ENCODE data around the gene EIF2D.
A peak's percentile ranks its signal among the peaks of the same experiment; 100 is the strongest.
"Not testable (repeated sequence)": the region's sequence is repeated elsewhere in the genome, so short reads cannot be mapped to it uniquely, and the experiment has no call there.

The EIF2D gene

DNA sequence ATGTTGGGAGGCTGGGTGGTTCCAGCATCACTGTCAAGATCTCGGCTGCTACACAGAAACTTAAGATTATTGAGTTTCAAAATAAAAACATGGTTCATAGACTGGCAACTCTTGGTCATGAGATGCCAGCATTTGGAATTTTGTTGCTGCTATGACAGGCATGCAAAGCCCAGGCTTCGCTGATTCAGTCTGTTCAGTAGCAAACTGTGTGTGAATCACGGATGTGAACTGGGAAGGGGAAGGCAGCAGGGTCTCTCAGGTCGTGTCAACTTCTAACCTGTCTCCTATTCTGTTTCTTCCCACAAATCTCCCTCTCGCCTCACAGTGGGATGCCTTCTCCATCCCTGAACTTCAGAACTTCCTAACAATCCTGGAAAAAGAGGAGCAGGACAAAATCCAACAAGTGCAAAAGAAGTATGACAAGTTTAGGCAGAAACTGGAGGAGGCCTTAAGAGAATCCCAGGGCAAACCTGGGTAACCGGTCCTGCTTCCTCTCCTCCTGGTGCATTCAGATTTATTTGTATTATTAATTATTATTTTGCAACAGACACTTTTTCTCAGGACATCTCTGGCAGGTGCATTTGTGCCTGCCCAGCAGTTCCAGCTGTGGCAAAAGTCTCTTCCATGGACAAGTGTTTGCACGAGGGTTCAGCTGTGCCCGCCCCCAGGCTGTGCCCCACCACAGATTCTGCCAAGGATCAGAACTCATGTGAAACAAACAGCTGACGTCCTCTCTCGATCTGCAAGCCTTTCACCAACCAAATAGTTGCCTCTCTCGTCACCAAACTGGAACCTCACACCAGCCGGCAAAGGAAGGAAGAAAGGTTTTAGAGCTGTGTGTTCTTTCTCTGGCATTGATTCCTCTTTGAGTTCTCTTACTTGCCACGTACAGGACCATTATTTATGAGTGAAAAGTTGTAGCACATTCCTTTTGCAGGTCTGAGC, 25.5 kb downstream of the EIF2D start:
- no peak for DNase-seq

DNA sequence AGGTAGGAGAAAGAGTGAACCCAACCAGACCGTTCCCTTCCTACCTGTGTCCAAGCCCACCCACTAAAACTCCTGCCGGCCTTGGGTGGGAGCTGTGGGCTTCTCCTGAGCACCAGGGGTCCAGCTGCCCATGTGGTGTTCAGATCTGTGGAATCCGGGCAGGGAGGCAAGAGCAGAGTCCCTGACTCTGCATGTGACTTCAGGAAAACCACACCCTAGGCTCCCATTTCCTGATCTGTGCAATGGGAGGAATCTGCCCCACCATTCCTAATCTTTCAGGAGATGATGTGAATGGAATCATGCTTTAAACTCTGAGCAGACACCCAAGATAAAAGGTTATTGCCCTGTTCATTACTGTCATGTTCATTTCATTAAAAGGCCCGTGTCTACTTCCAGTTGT, 27.6 kb downstream of the EIF2D start:
- DNase-seq = no peak

DNA sequence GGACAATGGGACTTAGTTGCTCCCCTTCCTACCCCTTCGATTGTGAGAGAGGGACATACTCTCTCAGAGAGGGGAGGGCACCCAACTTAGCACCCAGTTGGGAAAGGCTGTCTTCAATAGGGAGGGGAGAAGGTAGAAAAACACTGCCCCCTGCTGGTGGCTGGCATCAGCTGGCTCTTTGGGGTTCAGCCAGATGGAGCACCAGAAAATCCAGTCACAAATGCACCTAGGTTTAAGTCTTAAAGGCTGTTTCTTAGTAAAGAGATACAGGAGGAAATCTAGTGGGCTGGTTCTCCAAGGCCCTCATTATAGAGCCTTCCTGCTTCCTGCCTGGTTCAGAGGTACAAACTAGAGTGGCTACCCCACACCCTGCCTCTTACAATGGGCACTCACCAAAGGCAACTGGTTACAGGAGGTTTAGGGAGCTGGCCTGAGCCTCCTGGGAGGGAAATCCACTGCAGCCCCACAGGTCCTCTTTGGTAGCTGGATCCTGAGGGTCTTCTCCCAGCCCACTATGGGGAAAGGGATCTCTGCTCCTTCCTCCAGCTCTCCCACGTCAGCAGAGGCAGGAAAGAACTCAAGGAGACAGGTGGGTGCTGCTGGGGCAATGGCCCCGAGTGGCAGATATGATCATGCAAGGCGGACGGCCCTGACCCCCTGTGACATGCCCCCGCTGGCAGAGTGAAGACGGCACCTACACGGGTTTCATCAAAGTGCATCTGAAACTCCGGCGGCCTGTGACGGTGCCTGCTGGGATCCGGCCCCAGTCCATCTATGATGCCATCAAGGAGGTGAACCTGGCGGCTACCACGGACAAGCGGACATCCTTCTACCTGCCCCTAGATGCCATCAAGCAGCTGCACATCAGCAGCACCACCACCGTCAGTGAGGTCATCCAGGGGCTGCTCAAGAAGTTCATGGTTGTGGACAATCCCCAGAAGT, 28.3 kb downstream of the EIF2D start:
- DNase-seq = peak; percentile 57 to 62

DNA sequence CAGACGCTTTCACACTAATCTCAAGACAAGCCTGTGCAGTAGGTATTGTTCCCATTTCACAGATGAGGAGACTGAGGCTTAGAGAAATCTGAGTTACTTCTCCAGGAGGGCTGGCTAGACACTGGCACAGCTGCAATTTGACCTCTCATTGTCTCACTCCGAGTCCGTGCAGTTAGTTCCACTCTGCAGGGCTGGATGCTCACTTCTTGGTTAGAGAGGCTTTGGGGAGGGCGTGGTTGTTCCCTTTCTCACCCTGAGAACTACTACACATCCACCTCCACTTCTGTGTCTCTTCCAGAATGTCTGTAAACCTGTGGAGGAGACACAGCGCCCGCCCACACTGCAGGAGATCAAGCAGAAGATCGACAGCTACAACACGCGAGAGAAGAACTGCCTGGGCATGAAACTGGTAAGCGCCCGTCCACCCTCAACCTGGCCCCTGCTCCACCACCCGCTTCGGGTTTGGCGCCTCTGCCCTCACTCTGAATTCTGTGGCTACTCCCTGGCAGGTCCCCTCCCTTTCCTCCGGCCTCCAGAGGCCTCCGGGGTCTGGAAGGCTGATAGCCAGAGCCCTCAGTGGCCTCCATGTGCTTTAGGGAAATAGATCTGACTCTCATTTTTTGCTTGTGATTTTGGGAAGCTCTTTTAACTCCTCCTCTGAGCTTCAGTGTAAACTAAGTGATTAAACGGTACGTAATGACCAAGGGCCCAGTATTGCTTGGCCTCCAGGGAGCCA, 29.1 kb downstream of the EIF2D start:
- DNase-seq = no peak

DNA sequence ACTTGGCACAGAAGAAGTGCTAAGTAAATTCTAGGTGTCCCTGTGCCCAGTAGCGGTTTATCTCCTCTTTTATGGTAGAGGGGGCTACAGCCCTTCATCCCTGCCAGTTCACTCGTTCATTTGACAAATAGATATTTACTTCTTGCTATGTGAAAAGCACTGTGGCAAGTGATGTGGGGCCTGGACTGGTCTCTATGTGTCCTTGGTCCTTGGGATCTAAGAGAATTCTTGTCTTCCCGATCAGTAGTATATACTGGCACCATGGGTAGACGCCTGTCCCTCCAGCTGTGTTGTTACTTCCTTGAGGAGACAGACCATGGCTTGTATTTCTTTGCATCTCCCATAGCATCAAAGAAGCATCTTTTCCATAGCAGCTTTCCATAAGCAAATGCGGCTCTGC, 29.7 kb downstream of the EIF2D start:
- no peak for DNase-seq

DNA sequence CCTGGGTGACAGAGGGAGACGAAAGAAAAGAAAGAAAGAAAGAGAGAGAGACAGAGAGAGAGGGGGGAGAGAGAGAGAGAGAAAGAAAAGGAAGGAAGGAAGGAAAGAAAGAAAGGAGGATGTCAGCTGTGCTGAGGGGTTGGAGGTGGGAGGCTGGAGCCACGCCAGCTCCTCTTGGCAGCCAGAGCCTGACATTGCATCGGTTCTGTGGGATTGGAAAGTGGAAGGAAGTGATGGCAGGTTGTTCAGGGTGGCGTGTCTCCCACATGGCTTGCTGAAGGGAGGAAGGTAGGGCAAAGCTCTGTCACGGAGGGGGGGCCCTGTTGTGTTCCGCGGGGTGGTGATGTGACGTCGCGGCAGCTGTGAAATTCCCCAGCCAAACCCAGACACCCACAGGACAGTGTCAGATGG, 30.7 kb downstream of the EIF2D start:
- peak in 1 of 2 experiments; percentile 19 for DNase-seq

DNA sequence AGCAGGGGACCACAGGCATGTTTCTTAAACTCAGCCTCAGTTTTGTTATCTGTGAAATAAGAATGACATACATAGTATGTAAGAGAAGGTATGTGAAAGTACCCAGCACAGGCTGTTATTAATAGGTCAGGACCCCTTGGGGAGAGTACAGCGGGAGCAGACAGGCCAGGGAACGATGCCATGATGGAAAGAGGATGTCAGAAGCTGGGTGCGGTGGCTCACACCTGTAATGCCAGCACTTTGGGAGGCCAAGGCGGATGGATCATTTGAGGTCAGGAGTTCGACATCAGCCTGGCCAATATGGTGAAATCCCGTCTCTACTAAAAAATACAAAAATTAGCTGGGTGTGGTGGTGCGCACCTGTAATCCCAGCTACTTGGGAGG, 31.2 kb downstream of the EIF2D start:
- not testable (repeated sequence) for DNase-seq

DNA sequence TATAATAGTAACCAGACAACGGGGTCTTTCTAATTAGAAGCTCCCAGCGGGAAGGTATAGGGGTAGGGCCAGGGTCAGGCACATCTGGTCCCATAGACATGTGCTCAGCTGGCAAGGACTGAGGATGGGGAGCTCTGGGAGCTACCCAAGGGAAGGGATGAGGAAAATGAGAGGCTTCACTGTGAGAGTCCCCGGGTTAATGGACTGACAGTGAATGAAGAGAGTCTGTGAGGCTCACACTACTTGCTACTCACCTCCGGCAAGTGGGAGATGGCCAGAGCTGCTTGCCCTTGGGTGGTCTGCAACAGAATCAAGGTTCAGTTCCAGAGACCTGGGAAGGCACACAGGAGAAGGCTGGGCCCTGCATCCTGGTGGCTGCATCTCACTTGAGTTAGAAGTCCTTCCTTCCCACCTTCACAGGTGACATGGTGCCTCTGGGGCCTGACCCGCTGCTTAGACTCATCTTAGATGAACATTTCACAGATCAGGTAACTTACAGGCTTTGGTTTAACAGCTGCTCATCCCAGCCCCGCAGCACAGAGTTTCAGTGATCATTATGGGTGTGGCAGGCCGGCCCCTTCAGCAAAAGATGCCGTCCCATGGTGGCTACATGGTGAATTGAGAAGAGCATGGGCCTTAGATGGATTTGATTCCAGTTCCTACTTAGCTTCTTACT, 31.7 kb downstream of the EIF2D start:
- no peak for DNase-seq

DNA sequence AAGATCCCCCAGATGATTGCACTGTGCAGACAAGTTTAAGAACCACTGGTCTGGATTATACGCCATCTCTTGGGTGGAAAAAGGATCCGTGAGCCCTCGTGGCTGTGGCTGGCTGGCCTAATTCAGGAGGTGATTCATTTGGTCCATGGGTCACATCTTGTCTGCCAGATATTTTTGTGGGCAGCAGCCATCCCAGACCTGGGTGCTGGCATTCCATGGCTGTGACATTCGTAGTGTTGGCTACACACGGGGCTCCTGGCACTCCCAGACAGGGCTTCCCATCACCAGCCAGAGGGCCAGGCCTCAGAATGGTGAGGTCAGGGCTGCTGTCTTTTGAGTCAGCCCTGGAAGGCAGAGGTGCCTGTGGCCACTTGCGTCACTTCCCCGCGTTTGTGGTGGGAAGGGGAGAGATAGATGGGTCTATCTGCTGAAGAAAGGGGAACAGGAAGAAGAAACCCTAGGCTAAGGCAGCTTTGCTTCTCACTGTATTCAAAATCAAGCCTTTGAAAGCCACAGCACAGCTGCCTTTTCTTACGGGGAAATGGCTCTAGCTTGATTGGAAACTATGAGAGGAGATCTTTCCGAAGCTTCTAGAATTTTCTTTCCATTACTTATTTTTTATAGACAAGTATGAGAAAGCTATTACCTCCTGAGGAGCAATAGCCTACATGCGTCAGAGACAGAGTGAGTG, 32.4 kb downstream of the EIF2D start:
- DNase-seq = peak; percentile 97 to 98

DNA sequence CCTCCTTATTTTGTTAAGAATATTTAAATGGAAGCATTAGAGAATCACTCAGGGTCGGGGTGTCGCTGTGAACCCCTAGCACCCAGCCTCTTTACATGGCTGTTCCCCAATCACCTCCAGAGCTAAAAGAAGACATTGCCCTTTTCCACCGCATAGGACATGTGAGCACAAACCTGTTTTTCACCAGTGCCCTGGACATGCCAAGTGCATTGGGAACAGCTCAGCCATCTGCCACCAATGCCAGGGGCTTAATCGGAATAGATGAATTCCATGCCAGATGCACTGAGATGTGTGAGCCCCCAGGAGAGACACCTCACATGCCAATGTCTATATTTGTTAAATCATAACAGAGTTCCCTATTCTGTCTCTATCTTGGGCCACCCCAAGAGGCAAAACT, 33.3 kb downstream of the EIF2D start:
- DNase-seq = no peak

DNA sequence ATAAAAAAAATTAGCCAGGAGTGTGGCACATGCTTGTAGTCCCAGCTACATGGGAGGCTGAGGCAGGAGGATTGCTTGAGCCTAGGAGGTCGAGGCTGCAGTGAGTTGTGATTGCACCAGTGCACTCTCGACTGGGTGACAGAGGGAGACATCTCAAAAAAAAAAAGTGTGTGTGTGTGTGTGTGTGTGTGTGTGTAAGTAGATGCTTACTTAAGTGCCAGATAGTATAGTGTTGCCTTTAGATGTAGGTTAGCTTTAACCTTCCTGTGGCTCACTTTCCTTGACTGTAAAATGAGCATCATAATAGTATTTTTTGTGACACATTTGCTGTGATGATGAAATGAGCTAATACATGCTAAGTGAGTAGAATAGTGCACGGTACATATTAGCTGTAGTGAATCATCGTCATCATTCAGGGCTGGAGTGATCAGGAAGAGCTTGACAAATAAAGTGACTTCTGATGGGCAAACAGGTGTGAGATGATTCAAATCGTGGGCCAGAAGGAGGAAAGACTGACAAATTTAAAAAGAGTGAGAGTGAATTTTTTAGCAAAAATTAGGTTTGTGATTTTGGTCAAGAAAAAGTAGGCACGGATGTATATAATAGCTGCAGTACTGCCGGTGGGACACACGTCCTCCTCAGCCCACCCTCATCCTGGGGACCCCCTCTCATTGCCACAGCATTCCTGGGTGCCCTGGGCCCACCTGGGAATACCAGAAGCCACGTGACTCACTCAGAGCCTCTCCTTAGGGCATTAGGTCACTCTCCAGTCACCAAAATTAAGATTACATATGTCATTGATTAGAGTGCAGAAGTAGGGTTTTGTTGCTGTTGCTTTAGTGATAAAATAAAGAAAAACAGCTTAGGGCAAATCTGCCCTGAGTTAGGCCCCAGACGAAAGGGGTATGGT, 33.9 kb downstream of the EIF2D start:
- no peak for DNase-seq

DNA sequence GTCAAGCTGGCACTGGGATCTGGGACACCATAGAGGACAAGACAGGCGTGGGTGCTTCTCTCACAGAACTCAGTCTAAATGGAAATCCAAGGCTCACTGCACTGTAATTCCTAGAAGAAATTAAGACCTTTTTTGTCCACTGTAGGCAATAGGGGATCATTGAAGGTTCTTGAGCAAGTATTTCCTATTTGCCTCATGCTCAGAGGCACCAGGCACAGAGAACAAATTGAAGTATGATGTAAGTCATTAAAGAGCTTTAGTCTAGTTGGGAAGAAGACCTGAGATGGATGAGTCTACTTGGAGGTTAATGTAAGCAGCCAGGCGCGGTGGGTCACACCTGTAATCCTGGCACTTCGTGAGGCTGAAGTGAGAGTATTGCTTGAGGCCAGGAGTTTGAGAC, 34.6 kb downstream of the EIF2D start:
- DNase-seq = peak in 1 of 2 experiments; percentile 9

DNA sequence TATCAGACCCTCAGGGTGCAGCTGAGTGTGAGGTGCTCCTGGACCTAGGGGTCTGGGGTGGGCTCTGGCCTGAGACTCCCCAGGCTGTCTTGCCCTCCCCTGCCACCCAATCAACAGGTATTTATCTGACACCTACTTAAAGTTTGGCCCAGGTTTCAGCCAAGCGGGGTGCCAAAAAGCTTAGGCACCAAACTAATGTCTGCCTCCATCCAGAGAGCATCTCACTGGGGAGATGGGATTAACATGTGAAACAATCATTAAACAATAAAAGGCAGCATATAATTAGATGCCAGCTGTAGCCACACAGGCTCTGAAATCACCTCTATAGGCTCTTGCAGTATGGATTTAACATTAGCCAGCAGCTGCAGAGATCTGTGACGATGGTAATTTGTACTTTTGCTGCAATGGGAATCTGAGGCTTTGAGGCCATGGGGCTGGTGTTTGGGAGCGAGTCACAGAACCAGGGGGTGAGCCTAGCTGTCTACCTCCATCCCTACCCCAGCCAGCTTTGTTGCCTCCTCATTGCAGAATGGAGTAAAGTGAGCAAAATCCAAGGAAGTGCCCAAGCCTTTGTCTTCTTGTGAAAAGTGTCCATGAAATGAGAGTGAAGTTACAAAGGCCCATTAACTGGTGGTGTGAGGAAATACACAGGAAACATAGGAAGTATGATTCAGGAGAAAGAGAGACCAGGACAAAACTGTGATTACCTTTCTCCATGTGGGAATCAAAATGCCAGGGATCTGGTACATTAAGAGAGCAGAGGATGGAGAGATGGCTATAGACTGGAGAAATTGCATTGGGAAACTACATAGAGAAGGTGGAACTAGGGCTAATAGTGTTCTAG, 36.1 kb downstream of the EIF2D start:
- DNase-seq = no peak

DNA sequence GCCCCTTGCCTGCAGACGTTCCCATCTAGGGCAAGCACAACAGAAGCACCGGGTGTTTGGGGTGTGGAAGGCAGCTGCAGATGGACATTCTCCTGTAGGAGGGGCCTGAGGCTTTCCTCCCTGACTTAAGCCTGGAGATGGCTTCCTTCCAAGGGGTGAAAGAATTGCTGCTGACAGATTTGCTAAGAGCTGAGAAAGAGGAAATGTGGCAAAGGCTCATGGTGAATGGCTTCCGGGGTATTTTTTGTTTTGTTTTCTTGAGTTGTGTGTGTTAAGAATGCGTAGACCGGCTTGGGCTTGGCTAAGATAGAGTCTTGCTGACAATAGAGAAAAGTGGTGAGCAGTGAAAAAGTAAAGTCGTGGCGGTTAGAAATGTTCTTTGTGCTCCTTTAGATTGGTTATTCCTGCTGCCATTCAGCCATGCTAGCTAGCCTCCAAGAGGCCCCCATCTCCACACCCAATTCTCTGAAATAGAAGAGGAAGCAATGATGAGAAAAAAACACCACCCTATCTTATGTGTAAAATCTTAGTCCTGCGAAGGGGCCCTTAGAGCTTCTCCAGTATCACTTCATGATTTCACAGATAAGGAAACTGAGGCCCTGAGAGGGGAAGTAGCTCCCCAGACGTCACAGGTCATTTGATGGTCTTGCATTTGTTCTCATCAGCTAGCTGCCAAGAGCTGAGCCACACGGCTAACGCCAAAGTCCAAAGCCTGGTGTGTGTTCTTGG, 36.9 kb downstream of the EIF2D start:
- peak; percentile 97 to 98 for DNase-seq

DNA sequence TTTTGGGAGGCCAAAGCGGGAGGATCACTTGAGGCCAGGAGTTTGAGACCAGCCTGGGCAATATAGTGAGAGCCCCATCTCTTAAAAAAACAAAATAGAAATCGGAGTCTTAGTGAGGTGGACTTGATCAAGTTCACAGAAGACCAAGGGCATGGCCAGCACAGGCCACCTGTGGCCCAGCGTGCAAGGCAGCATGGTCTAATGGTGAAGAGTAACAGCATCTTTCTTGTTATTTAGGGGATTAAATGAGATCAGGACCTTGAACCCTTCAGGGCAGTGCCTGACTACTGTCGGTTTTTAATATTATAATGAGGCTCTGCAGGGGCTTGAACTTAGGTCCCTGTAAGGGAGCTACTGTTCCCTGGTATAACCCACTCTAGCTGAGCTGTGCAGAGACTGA, 38.5 kb downstream of the EIF2D start:
- no peak for DNase-seq

DNA sequence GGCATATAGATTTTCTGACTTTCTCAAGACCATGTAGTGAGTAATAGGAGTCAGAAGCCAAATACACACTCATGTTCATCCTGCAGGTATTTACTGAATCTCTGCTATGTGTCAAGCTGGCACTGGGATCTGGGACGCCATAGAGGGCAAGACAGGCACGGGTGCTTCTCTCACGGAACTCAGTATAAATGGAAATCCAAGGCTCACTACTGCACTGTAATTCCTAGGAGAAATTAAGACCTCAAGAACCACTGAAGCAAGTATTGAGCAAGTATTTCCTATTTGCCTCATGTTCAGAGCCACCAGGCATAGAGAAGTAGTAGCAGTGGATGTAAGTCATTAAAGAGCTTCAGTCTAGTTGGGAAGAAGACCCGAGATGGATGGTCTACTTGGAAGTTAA, 38.9 kb downstream of the EIF2D start:
- DNase-seq = peak; percentile 74 to 75

DNA sequence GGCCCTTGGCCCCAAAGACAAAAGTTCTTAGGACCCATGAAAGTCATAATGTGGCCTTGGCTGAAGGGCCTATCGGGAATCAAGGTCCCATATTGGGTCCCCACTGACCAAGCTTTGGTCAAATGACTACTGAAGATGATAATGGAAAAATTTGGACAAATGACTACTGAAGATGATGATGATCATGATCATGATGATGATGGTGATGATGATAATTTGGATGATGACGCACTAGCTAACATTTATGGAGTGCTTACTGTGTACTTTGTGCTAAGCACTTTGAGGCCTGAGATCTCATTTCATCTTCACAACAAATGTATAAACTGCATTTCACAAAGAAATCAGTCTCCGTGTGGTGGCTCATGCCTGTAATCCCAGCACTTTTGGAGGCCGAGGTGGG, 39.4 kb downstream of the EIF2D start:
- DNase-seq = no peak

DNA sequence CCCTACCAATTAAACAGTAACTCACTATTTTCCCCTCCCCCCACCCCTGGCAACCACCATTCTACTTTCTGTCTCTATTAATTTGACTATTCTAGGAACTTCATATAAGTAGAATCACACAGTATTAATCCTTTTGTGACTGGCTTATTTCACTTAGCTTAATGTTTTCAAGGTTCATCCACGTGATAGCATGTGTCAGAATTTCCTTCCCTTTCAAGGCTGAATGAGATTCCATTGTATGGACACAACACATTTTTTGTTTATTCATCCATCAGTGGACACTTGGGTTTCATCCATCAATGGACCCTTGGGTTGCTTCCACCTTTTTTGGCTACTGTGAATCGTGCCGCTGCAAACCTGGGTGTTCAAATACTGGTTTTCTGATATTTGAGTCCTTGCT, 41.7 kb downstream of the EIF2D start:
- DNase-seq = no peak

DNA sequence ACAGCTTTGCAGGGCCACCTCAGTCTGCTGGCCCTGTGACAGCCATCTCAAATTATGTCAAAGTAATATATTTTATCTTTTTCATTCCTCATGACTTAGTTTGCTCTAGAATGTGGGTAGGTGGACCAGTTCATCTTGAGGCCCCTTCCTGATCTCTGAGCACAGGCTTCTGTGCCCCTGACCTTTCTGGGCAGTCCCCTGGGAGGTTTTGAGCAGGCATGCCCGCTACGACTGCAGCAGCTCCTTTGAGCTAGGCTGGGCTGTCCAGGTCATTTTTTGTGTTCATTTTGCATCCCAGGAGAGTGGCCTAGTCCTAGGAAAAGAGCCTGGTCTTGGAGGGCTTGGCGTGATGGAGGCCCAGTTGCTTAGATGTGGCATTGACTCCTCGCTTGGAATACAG, 42.7 kb downstream of the EIF2D start:
- no peak for DNase-seq

Measured in AML-193 (cell line).